RKO (cell line): ENCODE results near the gene PTPRE.

Experiments used
- DNase-seq: peaks from one replicate; pipeline ENCODE4 v3.0.0-alpha.2; 2016; ENCODE audit warnings: low spot score

PTPRE gene

DNA sequence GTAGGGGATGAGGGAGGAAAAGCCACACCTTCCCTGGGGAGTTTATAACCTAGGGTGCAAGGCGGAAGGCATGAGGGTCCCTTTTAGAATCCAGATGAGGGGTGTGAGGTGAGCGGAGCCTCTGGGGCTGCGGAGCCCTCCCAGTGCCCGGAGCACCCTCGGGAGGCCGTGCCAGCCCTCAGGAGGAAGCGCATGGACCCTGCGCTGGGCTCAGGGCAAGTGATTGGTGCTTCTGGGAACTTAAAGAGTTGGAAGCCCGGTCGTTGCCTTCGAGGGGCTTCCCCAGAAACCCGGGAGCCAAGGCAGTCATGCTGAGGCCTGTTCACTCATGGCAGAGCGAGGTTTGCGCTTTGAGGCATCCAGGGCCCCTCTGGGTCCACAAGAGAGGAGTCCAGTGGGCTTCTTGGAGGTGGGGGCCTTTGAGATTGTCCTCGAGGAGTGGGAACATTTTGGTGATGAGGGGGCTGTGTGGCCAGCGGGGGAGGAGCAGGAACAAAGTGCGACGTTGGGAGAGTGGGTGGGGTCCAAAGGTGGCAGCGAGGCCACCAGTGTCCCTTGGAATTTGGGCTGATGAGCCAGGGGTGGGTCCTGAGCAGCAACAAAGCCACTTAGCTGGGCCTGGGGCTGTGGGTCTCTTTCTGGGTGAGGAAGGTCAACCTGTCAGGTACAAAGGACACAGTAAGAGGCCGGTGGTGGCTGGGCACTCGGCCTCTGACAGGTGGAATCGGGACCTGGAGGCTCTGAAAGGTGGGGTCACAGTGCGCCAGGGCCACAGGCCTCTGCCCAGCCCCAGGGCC, 139.5 kb downstream of the PTPRE start:
- DNase-seq = no peak

DNA sequence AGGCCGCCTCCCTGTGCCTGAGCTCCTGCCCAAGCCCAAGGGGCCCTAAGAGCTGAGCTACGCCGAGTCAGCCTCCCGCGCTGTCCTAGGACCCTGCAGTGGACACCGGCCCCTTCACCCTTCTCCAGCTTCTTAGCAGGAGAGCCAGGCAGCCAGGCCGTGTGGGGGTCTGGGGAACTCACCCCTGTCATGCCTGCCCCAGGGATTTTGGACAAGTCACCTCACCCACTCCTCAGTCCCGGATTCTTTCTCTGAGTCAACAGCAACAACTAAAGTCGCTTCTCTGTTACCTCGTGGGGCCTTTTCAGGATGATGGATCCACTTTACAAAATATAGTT, 140.0 kb downstream of the PTPRE start:
- DNase-seq = no peak

DNA sequence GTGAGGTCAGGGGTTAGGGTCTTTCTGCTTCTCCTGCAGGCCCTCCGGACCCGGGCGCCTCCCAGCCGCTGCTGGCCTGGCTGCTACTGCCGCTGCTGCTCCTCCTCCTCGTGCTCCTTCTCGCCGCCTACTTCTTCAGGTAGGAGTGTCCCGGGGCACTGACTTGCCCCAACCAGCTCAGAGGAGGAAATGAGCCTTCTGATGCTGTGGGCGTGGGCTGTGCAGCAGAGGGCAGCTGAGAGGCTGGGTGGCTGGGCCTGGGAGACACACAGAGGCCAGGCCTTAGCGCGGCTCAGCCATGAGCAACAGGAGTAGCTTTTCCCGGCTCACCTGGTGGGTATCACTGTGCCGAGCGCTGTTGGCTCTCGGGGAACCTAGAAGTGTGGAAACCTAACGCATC, 140.4 kb downstream of the PTPRE start:
- peak; percentile 94 for DNase-seq

DNA sequence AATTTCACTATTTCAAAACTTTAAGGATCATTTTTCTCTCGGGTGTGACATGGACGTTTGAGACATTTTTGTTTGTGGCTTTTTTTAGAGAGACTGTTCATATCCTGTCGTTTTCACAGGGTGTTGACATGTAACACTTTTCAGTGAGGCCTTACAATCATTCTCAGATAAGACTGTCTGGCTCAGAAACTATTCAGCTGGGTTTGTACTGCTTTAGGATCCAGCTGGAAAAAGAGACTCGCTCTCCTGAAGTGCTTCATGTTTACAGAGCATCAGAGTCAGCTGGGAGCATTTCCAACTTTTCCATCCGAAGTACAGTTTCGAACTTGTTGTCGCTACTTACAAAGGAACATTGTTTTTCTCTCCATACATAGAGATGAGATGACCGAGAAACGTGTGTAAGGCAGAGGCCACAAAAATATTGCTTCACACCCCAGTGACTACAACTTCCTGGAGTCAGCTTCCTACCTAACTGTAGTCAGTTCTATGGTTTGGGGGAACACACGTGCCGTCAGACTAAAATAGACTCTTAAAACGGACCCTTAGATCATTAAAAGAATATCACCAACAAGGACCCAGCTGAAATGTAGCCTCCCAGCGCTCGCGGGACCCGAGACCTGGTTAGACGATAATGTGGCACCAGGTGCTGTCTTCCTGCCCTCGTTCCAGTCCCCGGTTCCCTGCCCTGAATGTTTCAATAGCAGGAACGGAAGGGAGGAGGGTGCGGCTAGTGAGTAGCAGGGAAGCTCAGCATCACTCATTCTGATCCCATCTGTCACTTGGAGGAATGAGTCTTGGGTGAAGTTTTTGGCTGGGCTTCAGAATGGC, 141.3 kb downstream of the PTPRE start:
- DNase-seq = peak; percentile 71

DNA sequence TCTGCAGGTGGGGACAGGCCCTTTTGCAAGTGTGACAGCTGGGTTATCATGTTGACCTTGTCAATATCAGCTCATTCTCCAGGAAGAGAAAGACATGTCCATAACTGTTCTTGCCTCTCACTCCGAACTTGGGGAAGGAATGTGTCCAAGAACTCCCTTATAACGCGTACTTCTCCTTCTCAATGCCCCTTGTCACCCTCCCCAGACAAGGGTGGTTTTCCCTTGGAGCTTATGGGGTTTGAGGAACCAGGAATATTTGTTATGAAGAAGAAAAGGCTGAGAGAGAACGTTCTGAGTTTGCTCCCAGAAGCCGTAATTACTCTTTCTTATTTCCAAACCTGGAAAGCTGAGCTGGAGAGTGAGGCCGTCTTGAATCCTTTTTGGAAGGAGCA, 141.9 kb downstream of the PTPRE start:
- DNase-seq = no peak

DNA sequence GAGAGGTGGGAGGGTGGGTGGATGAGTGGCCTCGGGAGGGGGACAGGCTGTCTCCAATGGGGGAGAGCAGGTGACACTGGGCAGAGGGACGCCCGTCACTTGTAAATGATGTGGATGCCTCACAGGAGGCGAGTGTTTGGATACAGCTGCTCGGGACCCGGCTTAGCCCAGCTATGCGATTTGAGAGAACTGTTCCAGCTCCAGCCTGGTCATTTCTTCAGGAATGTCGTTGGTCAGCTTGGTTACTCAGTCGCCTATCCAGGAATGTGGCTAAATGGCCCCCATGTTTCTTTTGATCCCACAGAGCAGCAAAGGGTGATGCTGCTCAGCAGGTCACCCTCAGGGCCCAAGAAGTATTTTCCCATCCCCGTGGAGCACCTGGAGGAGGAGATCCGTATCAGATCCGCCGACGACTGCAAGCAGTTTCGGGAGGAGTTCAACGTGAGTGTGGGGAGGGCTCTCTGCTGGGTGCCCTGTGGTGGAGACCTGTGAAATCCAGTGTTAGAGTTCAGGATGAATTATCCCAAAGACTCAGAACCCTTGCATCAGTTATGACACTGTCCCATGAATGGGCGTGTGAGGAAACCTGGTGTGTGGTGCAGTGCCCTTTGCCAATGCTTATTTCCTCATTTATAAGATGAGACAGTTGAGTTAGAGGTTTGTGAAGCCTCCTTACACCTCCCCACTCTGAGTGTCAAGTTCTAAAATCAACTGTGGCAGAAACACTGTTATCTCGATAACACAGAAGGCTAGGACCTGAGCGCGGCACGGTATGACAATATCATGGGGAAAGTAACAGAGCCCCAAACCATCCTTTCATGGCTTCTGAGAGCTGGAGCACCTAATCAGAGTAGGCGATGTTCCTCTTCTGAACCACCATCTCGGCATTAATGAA, 142.6 kb downstream of the PTPRE start:
- DNase-seq = no peak

DNA sequence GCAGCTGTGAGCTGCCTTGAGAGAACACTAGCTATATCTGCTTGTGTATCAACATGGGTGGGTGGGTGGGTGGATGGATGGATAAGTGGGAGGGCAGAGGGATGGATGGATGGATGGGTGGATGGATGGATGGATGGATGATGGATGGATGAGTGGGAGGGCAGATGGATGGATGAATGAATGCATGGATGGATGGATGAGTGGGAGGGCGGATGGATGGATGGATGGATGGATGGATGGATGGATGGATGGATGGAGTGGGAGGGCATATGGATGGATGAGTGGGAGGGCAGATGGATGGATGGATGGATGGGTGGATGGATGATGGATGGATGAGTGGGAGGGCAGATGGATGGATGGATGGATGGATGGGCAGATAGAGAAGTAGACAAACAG, 143.2 kb downstream of the PTPRE start:
- DNase-seq = no peak

DNA sequence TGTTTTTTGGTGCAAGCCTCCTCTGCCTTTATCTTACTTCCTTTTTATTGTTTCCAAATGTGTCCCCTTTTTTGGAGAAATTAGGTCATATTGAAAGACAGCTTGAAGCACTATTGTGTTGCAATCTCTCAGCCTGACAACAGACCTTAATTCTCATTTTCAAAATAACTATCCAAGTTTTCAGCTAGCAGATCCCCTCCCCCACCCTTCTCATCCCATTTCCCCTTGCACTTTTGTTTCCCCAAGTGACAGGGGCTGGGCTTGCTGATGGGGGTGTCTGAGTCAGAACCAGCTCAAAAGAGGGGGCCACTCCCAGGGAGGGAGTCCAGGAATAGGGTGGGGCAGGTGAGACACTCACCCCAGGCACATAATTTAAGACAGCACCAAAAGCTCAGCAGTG, 144.0 kb downstream of the PTPRE start:
- no peak for DNase-seq

DNA sequence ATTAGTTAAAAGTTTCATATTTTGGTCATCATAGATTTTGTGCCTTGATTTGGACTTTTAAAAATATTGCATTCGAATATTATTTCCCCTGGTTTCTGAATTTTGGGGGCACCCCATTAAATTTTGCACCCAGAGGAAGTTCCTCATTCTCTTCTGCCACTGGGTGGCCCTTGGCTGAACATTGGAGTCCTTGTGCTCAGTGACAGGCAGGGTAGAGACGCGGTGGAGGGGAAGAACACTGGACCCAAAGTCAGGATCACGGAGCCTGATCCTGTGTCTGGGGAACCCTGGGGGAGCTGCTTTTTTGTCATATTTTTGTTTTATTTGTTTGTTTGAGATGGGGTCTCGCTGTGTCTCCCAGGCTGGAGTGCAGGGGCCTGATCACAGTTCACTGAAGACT, 144.6 kb downstream of the PTPRE start:
- DNase-seq = no peak

DNA sequence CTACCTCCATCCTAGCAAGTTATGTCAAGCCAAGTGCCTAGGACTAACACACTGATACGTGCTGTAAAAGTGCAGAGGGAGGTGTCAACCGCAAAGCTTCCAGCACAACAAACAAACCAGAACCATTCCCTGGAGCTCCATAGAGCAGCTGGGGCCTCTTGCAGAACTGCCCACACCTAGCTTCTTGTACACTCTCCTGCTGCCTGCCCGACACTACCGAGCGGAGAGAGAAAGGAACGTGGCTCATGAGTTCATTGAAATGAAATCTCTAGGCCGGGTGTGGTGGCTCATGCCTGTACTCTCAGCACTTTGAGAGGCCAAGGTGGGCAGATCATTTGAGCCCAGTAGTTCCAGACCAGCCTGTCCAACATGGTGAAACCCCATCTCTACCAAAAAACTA, 145.8 kb downstream of the PTPRE start:
- DNase-seq = no peak

DNA sequence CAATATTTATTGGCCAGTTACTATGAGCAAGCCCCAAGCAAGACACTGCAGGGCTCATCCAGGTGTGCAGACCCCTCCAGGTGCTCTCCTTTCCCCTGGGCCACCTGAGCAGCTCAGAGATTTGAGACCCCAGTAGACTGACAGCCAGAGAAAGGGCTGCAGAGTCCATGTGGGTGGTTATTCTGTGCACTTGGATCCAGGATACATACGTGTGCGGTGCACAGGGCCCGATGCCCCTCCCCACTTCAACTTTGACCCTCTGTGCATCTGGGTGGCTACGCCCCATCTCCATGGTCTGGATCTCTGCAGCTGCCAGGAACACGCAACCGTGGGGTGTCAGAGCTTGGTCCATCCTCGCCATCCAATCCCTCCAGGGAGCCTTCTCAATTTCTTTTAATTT, 146.5 kb downstream of the PTPRE start:
- no peak for DNase-seq

DNA sequence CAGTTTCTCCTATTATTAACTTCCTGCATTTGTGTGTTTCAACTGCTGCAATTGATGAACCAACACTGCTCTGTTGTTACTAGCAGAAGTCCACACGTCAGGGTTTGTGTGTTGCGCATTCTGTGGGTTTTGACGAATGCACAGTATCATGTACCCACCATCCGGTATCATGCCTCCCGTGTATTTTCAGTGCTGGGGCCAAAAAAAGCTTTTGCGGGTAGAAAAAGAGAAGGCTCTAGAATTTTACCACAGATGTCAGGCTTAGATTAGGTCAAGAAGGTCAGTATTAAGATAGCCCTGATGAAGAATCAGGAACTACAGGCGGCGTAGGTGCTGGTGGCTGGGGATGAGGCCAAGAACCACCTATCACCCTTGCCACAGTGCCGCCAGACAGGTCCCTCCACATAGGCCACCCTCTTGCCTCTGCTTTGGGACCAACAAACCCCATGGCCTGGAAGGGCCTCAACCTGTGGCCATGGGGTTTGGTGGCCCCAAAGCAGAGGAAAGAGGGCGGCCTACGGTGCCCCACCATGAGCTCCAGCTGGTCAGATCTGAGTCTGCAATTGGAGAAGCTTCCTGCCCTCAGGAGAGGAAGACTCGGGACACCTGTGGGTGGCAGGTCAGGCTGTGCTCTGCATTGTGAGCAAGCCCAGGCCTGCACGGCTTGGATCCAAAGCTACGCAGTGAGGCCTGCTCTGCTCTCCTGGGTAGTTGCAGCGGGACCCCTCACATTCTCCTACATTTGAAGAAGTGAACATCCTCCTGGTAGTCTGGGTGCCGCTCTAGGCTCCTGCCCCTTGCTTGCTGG, 147.5 kb downstream of the PTPRE start:
- no peak for DNase-seq

DNA sequence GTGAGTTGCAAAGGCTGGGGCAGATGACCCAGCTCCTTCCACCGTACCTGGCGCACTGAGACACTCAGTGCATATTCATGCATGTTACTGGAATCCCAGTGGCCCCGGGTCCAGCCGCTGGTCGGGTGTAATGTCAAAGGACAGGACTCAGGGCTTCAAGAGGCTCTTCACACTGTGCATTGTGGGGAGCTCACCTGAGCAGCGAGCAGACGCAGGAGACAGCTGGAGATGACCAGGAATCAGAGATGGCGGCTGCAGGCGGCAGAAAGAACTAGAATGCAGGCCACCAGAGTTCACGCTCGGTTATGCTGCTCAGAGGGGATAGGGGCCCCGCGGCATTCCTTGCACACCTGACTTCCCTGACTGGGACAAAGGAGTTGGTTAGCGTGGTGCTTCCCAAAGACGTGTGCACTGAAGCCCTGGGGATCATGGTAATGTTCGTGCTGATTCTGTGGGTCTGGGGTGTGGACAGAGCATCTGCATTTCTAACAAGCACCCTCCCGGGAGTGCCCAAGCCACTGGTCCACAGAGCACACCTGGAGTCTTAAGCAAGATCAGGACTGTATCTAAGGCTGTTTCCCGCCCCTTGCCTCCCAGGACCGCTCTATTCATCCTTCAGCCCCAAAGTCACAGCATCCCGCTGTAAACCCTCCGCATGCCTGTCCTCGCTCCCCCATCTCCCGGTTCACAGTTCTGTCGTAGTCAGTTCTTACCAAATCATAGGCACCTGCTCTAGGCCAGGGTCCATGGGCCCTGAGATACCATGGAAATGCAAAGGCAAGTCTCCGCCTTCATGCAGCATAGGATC, 148.4 kb downstream of the PTPRE start:
- DNase-seq = no peak

DNA sequence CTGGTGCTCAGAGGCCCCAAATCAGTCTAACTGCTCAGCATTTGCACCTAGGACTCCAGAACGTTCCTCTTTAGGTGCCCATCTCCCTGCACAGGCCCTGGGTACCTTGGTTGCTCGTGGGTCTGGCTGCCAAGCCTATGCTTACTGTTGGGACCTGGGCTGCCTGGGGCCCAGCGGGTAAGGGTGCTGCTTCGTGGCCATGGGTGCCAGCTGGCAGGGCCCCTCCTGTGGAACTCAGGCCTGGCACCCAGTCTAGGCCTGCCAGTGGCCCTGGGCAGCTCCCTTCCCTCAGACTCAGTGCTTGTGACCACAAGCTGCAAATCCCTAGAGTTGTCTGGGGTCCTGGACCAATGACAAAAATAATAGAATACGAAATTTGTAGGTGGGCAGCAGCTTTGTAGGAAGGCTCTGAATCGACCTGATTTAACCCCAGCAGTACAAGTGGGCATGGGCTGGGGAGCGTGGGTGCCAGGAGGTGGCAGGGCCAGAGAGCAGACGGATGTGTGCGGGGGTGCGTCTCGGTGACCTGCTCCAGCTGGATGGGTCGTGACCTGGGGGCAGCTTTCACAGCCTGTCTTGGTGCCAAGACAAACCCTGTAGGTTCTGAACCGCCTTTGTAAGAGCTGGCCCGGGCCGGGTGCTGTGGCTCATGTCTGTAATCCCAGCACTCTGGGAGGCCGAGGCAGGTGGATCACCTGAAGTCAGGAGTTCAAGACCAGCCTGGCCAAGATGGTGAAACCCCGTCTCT, 149.6 kb downstream of the PTPRE start:
- no peak for DNase-seq

DNA sequence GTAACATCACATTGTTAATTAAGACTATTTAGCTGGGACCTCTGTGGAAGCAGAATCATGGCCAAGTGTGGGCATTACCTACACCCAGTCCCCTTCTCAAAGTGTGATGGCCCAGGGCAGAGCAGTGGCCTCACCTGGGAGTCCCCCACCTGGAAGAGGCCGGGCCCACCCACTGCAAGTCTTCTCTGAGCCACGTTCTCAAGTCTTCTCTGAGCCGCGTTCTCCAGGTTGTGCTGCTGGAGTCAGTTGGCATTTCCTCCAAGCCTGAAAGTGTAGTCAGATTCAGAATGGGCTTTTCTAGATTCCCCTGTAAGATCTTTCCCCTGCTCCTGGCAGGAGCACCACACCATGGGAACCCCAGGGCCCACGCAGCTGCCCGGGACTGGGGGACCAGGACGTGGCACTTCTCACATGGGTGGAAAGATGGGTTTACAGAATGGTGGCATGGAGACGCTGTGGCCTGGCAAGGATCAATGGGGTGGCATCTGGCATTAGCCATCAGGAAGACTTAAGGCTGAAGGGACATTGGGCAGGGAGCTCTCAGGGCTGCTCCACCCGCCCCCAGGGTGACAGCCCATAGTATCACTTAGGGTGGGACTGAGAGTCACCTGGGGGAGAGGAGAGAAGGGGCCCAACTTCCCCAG, 151.3 kb downstream of the PTPRE start:
- no peak for DNase-seq

DNA sequence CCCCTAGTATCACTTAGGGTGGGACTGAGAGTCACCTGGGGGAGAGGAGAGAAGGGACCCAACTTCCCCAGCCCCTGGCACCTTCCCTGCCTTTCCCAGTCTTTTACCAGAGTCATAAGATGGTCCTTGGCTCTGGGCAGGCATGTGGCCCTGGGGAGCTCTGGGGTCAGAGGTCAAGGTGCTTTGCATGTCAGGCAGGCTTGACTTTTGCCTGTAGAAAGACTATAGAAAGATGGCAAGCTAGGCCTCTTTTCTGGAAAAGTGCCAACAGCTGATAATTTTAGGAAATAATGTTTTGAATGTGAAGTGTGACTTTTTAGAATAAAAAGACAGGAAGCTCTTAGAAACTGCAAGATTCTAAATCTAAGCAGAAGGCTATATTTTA, 151.8 kb downstream of the PTPRE start:
- no peak for DNase-seq

DNA sequence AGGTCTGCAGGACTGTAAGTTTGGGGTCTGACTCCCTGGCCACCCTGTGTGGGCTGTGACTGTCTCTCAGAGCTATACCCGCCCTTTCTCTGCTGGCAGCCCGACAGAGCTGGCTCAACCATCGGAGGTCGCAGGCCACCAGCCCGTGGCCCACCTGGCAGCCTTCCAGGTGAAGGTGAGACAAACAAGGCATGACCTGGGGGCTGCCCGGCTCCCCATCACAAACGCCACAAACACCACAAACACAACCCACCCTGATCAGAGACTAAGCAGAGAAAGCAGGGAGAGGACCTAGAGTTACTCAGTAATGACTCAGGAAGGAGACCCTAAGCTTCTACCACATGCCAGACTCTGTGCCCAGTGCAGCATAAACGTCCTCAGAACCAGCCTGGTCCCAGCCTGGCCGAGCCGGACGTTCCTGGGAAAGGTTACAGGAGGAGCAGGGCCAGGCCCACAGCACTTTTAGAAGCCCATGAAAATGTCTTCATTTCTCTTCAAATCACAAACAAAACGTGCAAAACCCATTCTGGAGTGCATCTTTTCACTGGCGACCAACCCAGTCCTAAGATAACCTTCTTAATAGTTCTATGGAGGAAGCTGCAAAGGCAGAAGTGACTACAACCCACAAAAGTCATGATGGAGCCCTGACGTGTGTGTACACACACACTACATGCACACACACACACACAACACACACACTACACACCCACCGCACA, 152.5 kb downstream of the PTPRE start:
- no peak for DNase-seq

DNA sequence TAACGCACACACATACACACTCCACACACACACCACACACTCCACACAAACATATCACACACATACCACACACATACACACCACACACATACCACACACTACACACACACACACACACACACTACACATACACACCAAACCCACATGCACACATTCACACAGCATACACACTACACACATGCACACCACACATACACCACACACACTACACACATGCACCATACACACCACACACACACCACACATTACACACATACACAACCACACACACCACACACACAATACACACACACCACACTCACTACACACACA, 153.0 kb downstream of the PTPRE start:
- no peak for DNase-seq
